Measurements from ENCODE around the gene BEAN1.
"Not testable (repeated sequence)": the region's sequence is repeated elsewhere in the genome, so short reads cannot be mapped to it uniquely, and the experiment has no call there.

The BEAN1 gene

DNA sequence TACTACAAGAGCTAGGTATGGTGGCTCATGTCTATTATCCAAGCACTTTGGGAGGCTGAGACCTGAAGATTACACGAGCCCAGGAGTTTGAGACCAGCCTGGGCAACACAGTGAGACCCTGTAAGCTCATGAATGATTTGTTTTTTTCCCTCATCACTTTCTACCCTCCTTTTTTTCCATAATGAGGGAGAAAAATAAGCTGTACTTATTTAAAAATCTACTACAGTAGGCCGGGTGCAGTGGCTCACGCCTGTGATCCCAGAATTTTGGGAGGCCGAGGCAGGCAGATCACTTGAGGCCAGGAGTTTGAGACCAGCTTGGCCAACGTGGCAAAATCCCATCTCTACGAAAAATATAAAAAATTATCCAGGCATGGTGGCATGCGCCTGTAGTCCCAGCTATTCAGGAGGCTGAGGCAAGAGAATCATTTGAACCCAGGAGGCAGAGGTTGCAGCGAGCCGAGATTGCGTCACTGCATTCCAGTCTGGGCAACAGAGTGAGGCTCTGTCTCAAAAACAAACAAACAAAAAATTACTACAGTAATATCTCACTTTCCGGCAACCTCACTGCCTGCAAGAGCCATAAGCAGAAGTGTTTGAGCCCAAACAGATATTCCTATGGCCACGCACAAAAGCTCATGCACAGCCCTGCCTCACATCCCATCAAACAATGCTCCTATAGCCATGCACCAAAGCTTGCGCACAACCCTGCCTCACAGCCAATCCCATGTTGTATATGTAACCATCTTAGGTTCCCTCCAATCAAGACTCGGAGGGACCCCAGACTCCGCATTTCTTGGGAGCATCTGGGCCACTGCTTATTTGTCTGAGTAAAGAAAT lies 85.4 kb downstream of the BEAN1 start:
- no peak for DNase-seq

DNA sequence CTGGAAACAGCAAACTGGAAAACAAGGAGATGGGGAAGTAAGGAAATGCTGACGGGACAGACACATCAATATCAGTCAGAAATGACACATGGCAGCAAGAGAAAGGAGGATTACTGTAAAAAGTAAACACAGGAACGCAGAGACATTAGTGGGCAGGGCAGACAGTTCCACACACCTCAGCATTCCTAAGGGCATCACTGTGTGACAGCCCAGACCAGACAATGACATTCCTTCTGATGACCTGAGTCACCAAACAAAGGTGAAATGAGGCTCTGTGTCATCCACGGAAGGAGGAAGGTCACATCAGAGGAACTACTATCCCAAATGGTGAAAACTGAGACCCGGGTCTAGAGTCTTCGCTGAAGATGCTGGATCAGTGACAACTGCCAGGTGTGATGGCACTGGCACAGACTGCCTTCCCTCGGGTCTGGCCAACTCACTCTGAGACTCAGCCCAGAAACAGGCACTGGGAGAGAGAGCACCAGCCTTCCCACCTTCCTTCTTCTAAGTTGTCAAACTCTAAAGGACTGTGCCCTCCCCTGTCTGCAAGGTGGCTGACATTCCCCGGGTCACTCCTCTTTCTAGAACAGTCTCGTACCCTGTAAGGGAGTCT lies 86.1 kb downstream of the BEAN1 start:
- DNase-seq, result no peak

DNA sequence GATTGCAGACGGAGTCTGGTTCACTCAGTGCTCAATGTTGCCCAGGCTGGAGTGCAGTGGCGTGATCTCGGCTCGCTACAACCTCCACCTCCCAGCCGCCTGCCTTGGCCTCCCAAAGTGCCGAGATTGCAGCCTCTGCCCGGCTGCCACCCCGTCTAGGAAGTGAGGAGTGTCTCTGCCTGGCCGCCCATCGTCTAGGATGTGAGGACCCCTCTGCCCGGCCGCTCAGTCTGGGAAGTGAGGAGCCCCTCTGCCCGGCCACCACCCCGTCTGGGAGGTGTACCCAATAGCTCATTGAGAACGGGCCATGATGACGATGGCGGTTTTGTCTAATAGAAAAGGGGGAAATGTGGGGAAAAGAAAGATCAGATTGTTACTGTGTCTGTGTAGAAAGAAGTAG lies 87.3 kb downstream of the BEAN1 start:
- DNase-seq, result not testable (repeated sequence)

DNA sequence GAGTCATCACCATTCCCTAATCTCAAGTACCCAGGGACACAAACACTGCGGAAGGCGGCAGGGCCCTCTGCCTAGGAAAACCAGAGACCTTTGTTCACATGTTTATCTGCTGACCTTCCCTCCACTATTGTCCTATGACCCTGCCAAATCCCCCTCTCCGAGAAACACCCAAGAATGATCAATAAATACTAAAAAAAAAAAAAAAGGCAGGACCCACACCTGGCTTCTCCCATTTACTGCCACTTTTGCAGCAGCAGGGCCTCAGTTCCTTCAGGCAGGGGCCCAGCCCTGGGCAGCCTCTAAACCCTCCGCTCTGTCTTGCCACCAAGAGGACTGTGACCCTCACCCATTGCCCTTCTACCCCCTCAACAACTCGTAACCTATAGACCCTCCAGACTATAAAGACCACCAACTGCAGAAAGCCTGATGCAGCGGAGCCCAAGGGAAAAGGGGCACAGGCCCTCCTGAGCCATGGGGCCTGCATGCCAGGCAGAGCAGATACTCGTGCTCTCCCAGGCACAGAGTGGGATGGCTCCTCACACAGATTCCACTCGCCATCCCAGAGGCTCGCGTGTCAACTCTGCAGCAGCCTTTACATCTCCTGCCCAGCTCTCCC lies 88.0 kb downstream of the BEAN1 start:
- DNase-seq, result not testable (repeated sequence)

DNA sequence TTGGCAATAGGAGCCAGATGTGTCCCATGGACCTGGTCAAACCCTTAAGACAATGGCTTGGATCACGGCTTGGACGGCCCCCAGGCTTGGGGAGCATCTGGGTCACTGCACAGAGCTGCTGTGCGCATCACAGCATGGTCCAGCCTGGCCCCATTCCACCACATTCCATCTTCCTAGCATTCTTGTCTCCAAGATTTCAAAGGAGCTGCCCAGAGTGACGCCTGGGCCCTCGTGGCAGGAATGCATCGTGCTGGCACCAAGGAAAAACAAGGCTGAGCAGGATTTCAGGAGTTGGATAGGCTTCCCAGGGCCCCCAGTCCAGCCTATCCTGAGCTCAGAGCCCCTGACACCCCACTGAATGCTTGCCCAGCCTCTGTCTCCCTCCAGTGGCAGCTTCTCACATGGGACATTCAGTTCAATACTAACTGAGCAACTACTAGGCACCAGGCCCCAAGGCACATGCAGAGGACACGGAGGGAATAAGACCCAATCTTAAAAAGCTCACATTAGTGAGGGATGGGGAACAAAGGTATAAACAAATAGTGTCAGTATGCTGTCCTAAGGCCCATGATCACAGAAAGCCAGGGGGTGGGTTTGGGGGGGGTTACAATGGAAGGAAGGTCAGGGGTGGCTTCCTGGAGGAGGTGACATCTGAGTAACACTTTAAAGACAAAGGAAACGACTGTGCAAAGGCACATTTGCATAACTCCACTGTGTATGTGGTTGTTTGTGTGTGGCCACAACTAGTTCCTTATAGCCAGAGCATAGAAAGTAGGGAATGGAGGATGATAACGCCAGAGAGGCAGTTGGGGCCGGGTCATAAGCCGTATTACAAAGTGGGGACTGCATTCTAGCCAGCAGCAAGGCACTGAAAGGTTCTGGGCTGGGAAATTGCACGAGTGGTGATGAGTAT lies 88.8 kb downstream of the BEAN1 start:
- DNase-seq, result no peak

DNA sequence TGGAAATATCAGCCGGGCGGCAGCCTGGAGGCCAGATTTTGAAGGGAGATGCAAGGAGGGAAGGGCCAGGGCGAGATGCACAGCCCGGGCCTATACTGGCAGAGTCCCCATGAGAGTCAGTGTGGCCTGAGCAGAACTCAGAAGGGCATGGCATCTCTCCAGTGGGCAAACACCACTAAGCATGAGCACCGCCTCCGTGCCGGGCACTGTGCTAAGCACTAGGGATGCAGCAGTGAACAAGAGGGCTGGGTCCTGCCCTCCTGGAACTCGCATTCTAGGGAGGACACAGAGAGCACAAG lies 89.4 kb downstream of the BEAN1 start:
- no peak for DNase-seq

DNA sequence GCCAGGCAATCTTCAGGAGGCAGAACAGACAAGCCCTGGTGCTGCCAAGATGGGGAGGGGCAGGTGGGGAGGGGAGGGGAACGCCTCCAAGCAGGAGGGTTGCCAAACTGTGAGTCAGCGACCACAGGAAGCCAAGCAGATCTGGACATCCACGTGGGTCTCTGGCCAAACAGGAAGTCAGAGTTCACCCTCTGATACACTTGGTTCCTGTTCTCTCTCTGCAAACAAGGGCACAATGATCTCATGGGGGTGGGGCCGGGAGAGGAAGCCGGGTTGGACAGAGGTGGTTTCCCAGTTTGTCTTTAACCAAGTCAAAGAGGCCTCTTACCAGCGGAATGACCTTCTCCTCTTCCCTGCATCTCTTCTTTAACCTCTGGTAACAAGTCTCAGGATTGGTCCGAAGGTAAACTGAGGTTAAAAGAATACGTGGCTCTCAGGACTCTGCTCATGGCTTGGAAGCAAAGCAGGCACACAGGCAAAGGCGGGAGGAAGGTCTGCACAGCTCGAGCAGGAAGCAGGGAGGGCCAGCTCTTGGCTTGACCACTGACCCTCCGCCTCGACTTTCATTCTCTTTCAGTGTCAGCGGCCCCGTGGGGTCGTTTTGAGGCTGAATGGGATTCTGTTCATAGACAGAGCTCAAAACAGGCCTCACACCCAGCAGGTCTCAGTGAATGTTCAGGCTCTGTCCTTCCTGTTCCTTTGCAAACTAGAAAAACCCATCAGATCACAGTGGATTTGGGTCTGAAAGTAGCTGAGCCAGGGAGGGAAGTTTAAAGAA lies 89.9 kb downstream of the BEAN1 start:
- no peak for DNase-seq

DNA sequence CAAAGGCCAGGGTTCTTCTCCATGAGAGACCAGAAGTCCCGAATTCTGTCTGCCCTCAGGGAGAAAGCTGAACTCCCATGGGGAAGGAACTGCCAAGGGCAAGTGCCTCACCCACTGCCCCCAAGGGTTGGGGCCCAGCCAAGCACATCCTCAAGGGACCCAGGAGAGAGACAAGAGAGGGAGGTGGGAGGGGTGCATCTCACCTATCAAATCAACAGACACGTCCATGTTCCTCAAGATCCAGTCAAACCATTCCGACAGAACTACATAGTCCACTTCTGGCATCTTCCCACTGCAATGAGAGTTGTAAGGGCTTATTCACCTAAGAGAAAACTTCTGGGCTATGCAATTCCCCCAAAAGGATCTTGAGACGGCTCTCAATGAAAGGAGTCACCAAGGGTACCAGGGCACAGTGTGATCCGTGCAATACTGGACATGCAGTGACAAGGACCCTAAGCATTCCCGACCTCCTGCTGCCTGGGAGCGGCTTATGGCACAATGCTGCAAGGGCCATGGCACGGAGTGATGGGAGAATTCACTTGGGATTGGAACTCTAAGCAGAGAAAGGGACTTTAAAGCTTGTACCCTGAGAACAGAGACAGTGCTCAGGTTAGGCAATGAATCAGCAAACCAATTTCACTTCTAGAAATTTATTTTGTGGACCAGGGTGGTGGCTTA lies 90.6 kb downstream of the BEAN1 start:
- DNase-seq, result no peak

DNA sequence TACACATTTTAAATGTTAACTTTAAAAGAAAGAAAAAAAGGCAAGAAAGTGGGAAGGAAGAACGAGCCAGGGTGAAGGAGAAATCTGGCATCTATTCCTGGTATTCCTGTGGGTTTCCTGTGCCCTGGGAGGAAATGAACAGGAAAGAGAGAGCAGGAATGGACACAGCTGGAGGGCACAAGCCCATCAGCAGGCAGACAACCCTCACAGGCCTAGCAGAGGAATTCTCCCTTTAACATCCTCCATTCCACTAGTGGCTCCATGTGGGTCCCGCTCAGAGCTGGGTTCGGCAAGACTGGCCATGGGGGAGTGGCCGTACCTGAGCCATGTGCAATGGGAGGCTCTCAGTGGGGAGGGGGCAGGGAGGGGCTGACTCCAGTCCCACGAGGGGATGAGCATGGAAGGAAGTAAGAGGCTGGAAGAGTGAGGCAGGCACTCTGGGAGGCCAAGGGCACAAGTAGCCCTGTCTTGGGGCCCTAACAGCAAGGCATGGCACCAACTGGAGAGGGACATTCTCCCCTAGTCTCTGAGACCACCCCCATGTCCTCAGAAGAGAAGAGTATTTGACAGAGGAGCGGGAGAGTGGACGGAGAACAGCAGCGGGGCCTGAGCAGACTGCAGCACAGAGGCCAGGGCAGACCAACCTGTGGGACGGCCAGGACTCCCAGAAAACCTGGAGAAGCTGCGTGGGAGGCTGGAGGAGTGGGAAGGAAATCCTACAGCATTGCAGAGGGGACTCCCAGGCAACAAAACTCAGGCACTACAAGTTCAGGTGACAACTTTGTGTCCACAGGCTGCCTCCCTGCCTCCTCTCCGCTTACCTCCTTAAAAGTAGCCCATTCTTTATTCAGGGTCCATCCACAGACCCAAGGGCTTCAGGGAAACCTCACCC lies 92.6 kb downstream of the BEAN1 start:
- no peak for DNase-seq

DNA sequence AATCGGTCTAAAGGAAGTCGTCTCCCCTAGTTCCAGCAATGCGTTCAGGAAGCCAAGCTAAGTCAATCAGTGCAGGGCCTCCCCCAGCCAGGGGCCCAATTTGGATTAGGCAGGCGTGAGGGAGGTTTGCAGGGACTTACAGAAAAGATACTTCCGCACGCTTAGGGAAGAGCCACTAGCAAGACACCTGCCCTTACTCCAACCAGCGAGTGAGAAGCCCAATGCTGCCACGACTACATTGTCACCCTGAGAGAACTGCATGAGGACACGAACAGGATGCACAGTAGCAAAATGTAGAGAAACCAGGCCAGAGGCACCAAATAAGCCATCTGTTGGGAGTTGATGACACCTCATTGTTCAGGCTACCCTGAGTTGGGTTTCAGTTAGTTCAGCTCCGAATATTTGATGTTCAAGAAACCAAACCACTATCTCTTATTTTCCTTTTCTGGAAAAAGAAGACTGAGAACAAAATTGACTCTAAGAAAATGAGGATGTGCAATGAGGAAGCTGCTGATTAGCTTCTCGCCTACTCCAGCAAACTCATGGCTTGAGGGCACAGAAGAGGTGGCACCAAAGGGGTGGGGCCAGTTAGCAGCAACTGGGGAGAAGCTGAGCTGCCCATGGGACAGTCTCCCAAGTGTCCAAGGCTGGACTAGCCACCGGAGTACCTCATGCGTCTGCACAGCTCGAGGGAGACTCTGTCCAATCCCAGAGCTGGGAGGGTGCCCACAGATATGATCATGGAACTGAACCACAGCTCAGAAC lies 93.5 kb downstream of the BEAN1 start:
- DNase-seq, result no peak

DNA sequence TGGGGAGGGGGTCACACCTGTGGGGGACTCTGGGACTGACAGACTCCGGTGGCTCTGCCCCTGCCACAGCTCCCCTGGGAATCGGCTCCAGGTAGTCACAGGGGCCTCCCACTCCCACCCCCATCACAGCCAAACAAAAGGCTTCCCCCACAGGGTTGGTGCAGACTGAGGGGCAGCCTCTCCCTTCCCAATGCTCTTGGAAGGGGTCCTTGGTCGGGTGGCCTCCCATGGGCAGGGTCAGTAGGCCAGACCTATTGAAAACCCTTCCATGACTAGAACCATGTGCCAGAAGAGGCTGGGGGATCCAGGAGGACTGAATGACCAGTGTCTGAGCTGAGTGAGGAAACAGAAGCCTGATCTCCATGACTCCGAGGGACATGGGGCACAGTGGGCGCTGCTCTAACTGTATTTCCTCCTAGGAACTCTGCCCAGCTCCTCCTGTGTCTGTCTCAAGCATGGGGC lies 94.2 kb downstream of the BEAN1 start:
- DNase-seq, result no peak

DNA sequence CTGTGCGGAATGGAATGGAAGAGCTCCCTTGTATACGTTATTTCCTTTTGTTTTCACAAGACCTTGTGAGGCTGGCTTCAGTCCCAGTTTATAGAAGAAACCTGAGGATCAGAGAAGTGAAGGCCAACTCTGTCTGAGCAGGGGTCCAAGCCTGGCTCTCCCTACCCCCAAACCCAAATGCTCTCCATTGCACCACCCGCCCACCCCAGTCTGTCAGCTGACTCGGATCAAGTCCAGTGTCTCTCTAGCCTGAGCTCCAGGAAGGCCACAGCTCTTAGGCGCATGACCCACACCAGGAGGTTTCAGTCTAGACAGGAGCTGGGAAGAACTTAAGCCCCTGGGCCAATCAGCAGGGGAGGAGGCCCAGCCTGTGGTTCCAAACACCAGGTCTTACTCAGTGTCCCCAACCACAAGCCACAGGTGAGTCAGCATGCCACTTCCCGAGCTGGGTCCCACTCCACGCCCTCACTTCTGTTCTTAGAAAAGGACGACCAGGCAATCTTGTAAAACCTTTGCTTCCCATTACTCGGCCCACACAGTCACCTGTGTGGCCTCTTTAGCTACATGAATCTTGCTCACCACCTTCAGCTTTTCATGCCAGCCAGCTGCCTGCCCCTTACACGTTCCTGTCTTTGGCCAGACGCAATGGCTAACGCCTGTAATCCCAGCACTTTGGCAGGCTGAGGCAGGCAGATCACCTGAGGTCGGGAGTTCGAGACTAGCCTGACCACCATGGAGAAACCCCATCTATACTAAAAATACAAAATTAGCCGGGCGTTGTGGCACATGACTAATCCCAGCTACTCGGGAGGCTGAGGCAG lies 95.1 kb downstream of the BEAN1 start:
- DNase-seq, result no peak

DNA sequence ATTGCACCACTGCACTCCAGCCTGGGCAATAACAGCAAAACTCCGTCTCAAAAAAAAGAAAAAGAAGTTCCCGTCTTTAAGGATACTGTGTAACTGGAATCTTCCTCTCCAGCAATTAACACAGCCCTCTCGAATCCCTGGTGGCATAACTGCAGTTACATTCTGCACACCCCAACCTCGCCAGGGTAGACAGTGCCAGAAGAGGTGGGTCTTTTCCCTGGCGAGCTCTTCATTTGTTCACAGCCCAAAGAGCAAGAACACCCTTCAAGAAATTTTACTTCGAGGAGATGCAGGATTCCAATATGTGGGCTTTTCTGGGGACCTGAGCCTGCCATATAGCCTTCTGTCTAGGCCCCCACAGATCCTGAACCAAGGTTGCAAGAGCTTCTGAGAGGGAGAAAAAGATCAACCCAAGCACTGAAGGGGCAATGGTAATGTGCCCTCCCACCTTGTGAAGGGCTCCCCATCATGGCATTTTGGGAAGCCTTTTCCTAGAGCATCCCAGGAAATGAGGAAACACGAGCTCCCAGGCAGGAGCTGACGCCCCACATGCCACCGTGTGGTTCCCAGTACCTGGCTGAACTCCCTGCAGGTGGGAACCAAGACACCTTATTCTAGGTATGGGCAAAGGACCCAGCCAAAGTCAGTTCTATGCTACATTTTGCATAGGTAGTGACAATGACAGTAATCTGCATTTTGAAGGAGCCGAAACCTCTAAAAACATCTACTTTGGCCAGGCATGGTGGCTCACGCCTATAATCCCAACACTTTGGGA lies 95.9 kb downstream of the BEAN1 start:
- DNase-seq, result no peak

DNA sequence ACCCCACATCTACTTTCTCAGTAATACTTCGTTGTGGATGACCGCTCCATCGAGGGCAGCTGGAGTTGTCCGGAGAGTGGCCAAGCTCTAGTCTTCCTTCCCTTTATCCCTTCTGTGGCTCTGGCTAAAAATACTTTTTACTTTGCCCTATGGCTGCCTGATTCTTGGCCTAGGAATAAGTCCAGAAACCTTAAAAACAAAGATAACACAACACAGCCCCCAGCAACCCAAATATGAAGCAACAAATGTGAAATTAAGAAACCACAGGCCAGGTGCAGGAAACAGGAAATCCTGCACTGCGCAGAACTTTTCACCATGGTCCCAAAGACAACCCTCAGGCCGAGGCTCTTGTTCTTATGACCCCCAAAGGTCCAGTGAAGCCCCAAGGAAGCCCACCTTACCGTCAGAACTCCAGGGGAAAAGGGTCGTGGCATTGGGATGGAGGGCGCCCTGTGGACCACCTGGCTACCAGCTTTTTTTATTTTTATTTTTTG lies 96.8 kb downstream of the BEAN1 start:
- no peak for DNase-seq

DNA sequence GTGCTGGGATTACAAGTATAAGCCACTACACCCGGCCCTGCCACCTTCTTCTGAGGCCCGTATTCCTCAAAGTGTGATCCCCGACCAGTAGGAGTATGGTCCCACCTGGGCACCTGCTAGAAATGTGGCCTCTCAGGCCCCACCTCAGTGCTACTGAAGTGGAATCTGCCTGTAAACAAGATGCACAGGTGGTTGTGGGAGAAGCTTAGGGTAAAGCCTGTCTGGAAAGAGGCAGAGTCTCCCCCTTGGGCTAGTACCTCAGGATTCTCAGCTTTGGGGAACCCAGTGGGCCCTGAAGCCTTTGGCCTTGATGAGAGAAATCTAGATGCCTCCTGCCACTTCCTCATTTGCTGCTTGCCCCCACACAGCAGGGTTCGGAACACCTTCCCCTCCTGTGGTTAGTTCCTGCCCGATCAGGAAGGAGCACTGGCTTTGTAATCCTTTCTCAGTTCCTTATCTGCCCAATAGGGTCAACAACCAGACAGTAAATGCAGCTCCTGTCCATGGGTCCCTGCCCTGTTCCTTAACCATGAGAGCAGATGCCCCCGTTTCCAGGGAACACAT lies 97.6 kb downstream of the BEAN1 start:
- no peak for DNase-seq

DNA sequence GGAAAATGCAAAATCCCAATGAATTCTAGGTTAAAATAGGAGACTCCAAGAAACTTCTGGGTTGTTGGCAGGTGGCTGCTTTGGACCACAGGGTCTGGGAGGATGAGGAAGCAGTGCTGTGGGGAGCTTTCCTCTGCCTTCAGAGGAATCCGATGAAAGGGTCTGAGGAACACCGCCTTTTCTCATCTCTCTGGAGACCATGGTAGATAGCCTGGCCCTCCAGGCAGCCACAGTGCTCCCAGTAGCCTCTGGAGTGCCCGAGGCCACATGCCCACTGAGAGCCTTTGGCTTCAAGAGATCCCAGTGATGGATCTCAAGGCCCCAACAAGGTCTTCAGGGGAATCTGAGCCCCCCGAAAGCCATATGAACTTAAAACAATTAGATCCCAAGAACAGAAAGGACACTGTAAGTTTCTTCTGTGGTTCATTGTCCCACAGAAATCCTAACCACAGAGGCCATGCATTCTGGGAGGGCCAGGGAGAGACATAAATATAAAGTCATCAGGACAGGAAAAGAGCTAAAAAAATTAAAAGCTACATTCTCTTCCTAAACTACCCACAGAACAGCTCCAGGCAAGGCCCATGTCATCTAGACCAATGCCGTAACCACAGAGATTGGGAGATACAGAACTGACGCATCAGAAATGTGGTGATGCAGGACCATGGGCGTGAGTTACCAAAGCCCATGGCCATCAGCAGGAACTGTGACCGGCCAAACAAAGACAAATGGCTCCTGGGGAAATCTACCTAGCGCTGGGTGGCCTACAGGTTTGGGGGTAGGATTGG lies 98.5 kb downstream of the BEAN1 start:
- DNase-seq, result no peak

DNA sequence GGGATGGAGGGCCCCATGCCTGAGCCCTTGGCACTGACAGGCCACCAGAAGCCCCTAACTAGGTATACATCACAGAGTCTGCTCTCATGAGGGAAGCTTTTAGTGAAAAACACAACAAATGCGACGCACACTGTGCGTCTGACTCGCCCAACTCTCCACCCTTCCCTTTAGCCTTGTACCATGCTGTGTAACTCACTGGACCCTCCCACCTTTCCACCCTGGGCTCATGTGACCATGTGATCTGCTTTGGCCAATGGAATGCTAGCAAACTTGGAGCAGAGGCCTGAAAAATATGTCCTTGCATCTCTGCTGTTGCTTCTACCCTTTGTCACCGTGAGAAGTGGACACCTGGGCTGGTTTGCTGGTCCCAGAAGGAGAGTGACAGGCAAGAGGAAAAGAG lies 101.2 kb downstream of the BEAN1 start:
- DNase-seq, result no peak

Measured in NCI-H1436 (cell line).